Measurements from ENCODE around the gene VSIG10.

- TF ChIP-seq, protein P1, sequence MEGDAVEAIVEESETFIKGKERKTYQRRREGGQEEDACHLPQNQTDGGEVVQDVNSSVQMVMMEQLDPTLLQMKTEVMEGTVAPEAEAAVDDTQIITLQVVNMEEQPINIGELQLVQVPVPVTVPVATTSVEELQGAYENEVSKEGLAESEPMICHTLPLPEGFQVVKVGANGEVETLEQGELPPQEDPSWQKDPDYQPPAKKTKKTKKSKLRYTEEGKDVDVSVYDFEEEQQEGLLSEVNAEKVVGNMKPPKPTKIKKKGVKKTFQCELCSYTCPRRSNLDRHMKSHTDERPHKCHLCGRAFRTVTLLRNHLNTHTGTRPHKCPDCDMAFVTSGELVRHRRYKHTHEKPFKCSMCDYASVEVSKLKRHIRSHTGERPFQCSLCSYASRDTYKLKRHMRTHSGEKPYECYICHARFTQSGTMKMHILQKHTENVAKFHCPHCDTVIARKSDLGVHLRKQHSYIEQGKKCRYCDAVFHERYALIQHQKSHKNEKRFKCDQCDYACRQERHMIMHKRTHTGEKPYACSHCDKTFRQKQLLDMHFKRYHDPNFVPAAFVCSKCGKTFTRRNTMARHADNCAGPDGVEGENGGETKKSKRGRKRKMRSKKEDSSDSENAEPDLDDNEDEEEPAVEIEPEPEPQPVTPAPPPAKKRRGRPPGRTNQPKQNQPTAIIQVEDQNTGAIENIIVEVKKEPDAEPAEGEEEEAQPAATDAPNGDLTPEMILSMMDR (IDR thresholded peaks at IDR 0.05): no peak
- no peak for TF ChIP-seq POLR2A (IDR thresholded peaks at IDR 0.05)
Observed at GRCh38 chr12:118109088-118109487, 5.3 kb upstream of the VSIG10 start.

All from right lobe of liver (tissue), 4 donors.